Endodermal cell (in vitro differentiated cells): ENCODE data around the gene ABHD5. TPM values are rescaled to one million over a fixed set of nuclear protein-coding genes. Genes with fewer than 3 reads are reported as not detected.

ENCODE experiments used
- DNase-seq: peaks from one replicate; pipeline ENCODE4 v3.0.0-alpha.2; 2017
- H3K27ac ChIP-seq: 2 replicates; pipeline ENCODE4 v1.5.1; 2013; ENCODE audit warnings: mild to moderate bottlenecking, low read depth, low read length, moderate library complexity
- H3K27me3 ChIP-seq: 2 replicates; pipeline ENCODE4 v1.6.1; 2013; ENCODE audit warnings: mild to moderate bottlenecking, low read length, moderate library complexity; ENCODE audit not compliant: insufficient read depth, control insufficient read depth, poor library complexity, severe bottlenecking
- H3K36me3 ChIP-seq: 2 replicates; pipeline ENCODE4 v1.7.0; 2013; ENCODE audit warnings: mild to moderate bottlenecking, low read length, moderate library complexity; ENCODE audit not compliant: control insufficient read depth, insufficient read depth
- H3K4me1 ChIP-seq: one replicate; pipeline ENCODE4 v1.7.0; 2013; ENCODE audit warnings: low read length; ENCODE audit not compliant: control insufficient read depth, insufficient read depth
- H3K4me3 ChIP-seq: 2 replicates; pipeline ENCODE4 v1.5.1; 2013; ENCODE audit warnings: mild to moderate bottlenecking, low read length, moderate library complexity
- H3K9ac ChIP-seq: 2 replicates; pipeline ENCODE4 v1.6.1; 2013; ENCODE audit warnings: mild to moderate bottlenecking, low read length, moderate library complexity; ENCODE audit not compliant: poor library complexity, severe bottlenecking; ENCODE audit errors: extremely low read depth
- H3K9me3 ChIP-seq: 2 replicates; pipeline ENCODE4 v1.6.1; 2013; ENCODE audit warnings: mild to moderate bottlenecking, low read length, moderate library complexity; ENCODE audit not compliant: control insufficient read depth
- H3K27ac Mint-ChIP-seq: 2 replicates; pipeline ENCODE4 v1.8.0; 2020; ENCODE audit warnings: mixed read lengths
- H3K27me3 Mint-ChIP-seq: 2 replicates; pipeline ENCODE4 v1.8.0; 2021; ENCODE audit warnings: mild to moderate bottlenecking, mixed read lengths; ENCODE audit not compliant: insufficient read depth
- H3K36me3 Mint-ChIP-seq: 2 replicates; pipeline ENCODE4 v1.8.0; 2020; ENCODE audit warnings: low read depth, mixed read lengths
- H3K4me1 Mint-ChIP-seq: 2 replicates; pipeline ENCODE4 v1.8.0; 2020; ENCODE audit warnings: mixed read lengths
- H3K4me3 Mint-ChIP-seq: 2 replicates; pipeline ENCODE4 v1.8.0; 2020; ENCODE audit warnings: mild to moderate bottlenecking, moderate library complexity, mixed read lengths
- H3K9me3 Mint-ChIP-seq: 2 replicates; pipeline ENCODE4 v1.8.0; 2020; ENCODE audit warnings: mild to moderate bottlenecking, mixed read lengths
- WGBS, 2 experiments: methylation state at CpG; one replicate each; pipeline versions ENCODE4 v1.1.5 to v1.1.7; 2013; ENCODE audit warnings: missing lambda C conversion rate in 2 of 2, mixed read lengths in 1 of 2; ENCODE audit not compliant: insufficient coverage in 1 of 2, insufficient read length in 1 of 2; 5-methylcytosine and 5-hydroxymethylcytosine counted together
- total RNA-seq, 2 donors: library from RNA; stranded (reverse); fragmentation: NEBNext Ultra II Directional in 1 of 2; extraction: Animal tissue kit (Norgen Biotek cat#: 25700) in 1 of 2; gene quantifications; 2 replicates in 1 of 2; 3 replicates in 1 of 2; pipeline ENCODE4 v1.2.1, GENCODE V29; 2021
- TF ChIP-seq, protein P1 (sequence below): fragments of 200-600 bp; sonication (generic); conservative IDR thresholded peaks from 2 replicates; pipeline ENCODE4 v1.5.0; 2021; ENCODE audit warnings: antibody characterized with exemption, mild to moderate bottlenecking

Gene ABHD5
- total RNA-seq, 2 donors from 2014 or later: 20.5 to 24.1 TPM

DNA sequence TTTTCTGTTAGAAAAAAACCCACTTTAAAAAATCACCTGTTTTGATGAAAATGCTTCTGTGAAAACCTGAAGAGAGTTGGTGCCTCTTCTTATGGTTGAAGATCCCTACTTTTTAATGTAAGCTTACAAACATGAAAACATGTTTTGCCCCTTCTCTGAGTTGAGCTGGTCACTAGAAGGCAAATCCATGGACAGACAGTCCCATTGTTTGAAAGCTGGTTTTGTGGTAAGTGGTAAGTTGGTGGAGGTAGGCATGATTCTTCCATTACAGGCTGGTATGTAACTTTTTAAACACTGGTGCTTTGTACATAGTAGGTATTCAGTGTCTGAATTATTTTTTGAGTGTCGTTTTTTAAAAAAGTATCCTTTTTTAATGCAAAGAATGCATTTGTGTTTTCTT is 6.1 kb downstream of the ABHD5 start:
- Histone ChIP-seq H3K4me1 (peaks cover 15% of the 10 kb centered on the region), H3K9me3 (no peaks in the 10 kb centered on the region), H3K27ac (no peak overlapping the region), H3K27me3 (no peaks in the 10 kb centered on the region), H3K36me3 (peaks cover 10% of the 10 kb centered on the region), H3K9ac (no peak overlapping the region), H3K4me3 (no peak overlapping the region)
- WGBS, 2 experiments: 95 to 100% methylated on average over 1 of the region's 1 CpG
- DNase-seq: no peak
- Mint-ChIP-seq H3K4me1 (peaks cover 35% of the 10 kb centered on the region), H3K4me3 (no peak overlapping the region), H3K36me3 (peaks cover under 1% of the 10 kb centered on the region), H3K9me3 (no peaks in the 10 kb centered on the region), H3K27ac (no peak overlapping the region), H3K27me3 (no peaks in the 10 kb centered on the region)
- TF ChIP-seq, protein P1, sequence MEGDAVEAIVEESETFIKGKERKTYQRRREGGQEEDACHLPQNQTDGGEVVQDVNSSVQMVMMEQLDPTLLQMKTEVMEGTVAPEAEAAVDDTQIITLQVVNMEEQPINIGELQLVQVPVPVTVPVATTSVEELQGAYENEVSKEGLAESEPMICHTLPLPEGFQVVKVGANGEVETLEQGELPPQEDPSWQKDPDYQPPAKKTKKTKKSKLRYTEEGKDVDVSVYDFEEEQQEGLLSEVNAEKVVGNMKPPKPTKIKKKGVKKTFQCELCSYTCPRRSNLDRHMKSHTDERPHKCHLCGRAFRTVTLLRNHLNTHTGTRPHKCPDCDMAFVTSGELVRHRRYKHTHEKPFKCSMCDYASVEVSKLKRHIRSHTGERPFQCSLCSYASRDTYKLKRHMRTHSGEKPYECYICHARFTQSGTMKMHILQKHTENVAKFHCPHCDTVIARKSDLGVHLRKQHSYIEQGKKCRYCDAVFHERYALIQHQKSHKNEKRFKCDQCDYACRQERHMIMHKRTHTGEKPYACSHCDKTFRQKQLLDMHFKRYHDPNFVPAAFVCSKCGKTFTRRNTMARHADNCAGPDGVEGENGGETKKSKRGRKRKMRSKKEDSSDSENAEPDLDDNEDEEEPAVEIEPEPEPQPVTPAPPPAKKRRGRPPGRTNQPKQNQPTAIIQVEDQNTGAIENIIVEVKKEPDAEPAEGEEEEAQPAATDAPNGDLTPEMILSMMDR: no peak

DNA sequence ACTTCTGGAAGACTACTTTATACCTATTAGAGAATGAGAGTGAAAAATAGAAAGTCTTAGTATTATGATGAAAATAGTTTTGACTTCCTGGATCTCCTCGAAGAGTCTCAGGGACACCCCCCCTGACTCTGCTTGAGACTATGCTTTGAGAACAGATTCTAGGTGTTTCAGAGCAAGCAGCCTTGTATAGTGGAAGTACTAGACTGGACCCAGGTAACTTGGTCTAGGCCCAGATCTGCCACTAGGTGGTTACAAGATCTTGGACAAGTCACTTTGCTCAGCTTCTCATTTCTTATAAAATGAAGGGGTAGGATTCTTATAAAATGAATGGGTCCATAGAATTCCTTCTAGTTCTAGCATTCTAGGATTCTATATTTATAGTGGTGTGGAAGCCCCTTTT is 9.1 kb downstream of the ABHD5 start:
- Histone ChIP-seq H3K27me3 (no peaks in the 10 kb centered on the region), H3K36me3 (peaks cover 18% of the 10 kb centered on the region), H3K9ac (no peak overlapping the region), H3K27ac (no peak overlapping the region), H3K4me3 (no peak overlapping the region), H3K4me1 (no peaks in the 10 kb centered on the region), H3K9me3 (no peaks in the 10 kb centered on the region)
- Mint-ChIP-seq H3K27ac (no peak overlapping the region), H3K4me3 (no peak overlapping the region), H3K27me3 (no peaks in the 10 kb centered on the region), H3K36me3 (peaks cover 10% of the 10 kb centered on the region), H3K9me3 (no peaks in the 10 kb centered on the region), H3K4me1 (peaks cover 17% of the 10 kb centered on the region)
- 48 to 71% methylated on average over 1 of the region's 1 CpG for WGBS, 2 experiments
- TF ChIP-seq, protein P1: peak; percentile 76
- DNase-seq: peak; percentile 56

- no peaks in the 10 kb centered on the region for H3K9me3 Mint-ChIP-seq
- H3K4me1 Mint-ChIP-seq: peaks cover 4% of the 10 kb centered on the region
Observed at GRCh38 chr3:43704697-43705096, 14.0 kb downstream of the ABHD5 start.

More at GRCh38 chr3:43704697-43705096, 14.0 kb downstream of the ABHD5 start:
- Histone ChIP-seq H3K27ac (no peak overlapping the region), H3K36me3 (peaks cover 18% of the 10 kb centered on the region), H3K9me3 (no peaks in the 10 kb centered on the region), H3K4me3 (no peak overlapping the region), H3K9ac (no peak overlapping the region), H3K27me3 (no peaks in the 10 kb centered on the region), H3K4me1 (no peaks in the 10 kb centered on the region)
- TF ChIP-seq, protein P1: no peak
- Mint-ChIP-seq H3K36me3 (peaks cover 23% of the 10 kb centered on the region), H3K27me3 (no peaks in the 10 kb centered on the region), H3K4me3 (no peak overlapping the region), H3K27ac (no peak overlapping the region)
- no peak for DNase-seq
